HEK293 (cell line): ENCODE data around the gene ACADL.

Experiments
- CTCF ChIA-PET: fragments of 350-600 bp; formaldehyde crosslinking; extraction: SDS; loops from one replicate; lab custom pipeline; 2021; ENCODE audit warnings: antibody characterized with exemption; lab: Yijun Ruan, JAX
- POLR2A ChIA-PET: fragments of 300-600 bp; formaldehyde crosslinking; extraction: SDS; loops from one replicate; lab custom pipeline; 2020; ENCODE audit warnings: antibody characterized with exemption, inconsistent platforms; lab: Yijun Ruan, JAX
- H3K27ac ChIP-seq: fragments of 200-500 bp; sonication (Bioruptor generic); 2 replicates; pipeline ENCODE4 v1.5.1; 2014; ENCODE audit warnings: low read depth, low read length, control low read depth, inconsistent platforms; ENCODE audit errors: extremely low read depth
- H3K36me3 ChIP-seq, 2 experiments: fragments of 200-500 bp in 1 of 2; sonication (Bioruptor generic) in 1 of 2; 1 replicate in 1 of 2; 2 replicates in 1 of 2; pipeline ENCODE4 v1.5.1; 2014 to 2017; ENCODE audit warnings: inconsistent platforms in 2 of 2, low read length in 2 of 2; ENCODE audit not compliant: control insufficient read depth in 2 of 2, insufficient read depth in 1 of 2
- H3K4me1 ChIP-seq: fragments of 200-500 bp; sonication (Bioruptor generic); 2 replicates; pipeline ENCODE4 v1.5.1; 2014; ENCODE audit warnings: mild to moderate bottlenecking, low read length, inconsistent platforms; ENCODE audit not compliant: control insufficient read depth, insufficient read depth
- H3K4me3 ChIP-seq: 2 replicates; pipeline ENCODE4 v1.5.1; 2011; ENCODE audit warnings: low read depth, mild to moderate bottlenecking, control low read depth, low read length, moderate library complexity
- H3K9me3 ChIP-seq: fragments of 200-500 bp; sonication (Bioruptor generic); 2 replicates; pipeline ENCODE4 v1.5.1; 2014; ENCODE audit warnings: low read depth, low read length, inconsistent platforms; ENCODE audit not compliant: control insufficient read depth, insufficient read depth
- INSM2 ChIP-seq: fragments of 450-650 bp; formaldehyde crosslinking; IDR thresholded peaks from 2 replicates; pipeline ENCODE4 v1.5.1; 2016; ENCODE audit warnings: missing biosample characterization, missing genetic modification characterization
- PRDM2 ChIP-seq: fragments of 450-650 bp; formaldehyde crosslinking; IDR thresholded peaks from 2 replicates; pipeline ENCODE4 v1.5.1; 2016; ENCODE audit warnings: missing biosample characterization, missing genetic modification characterization, borderline replicate concordance
- PRDM6 ChIP-seq: fragments of 450-650 bp; formaldehyde crosslinking; IDR thresholded peaks from 2 replicates; pipeline ENCODE4 v1.5.1; 2017; ENCODE audit warnings: missing biosample characterization, missing genetic modification characterization
- ZNF274 ChIP-seq, 2 experiments: fragments of 200-500 bp in 1 of 2; fragments of 450-650 bp in 1 of 2; sonication (Bioruptor generic) in 1 of 2; formaldehyde crosslinking in 1 of 2; IDR thresholded peaks; 2 replicates each; pipeline versions ENCODE4 v1.5.1 to v1.6.1; 2014 to 2016; ENCODE audit warnings: borderline replicate concordance in 1 of 2, inconsistent platforms in 1 of 2, low read length in 1 of 2, missing biosample characterization in 1 of 2, missing genetic modification characterization in 1 of 2
- ZNF416 ChIP-seq: fragments of 450-650 bp; formaldehyde crosslinking; IDR thresholded peaks from 2 replicates; pipeline ENCODE4 v1.5.1; 2016; ENCODE audit warnings: missing biosample characterization, missing genetic modification characterization
- ZNF426 ChIP-seq: fragments of 450-650 bp; formaldehyde crosslinking; IDR thresholded peaks from 2 replicates; pipeline ENCODE4 v1.5.1; 2017; ENCODE audit warnings: missing biosample characterization, missing genetic modification characterization, mild to moderate bottlenecking, inconsistent platforms, moderate library complexity
- ZNF629 ChIP-seq: fragments of 450-650 bp; formaldehyde crosslinking; IDR thresholded peaks from 2 replicates; pipeline ENCODE4 v1.5.1; 2017; ENCODE audit warnings: missing biosample characterization, missing genetic modification characterization
- ZNF639 ChIP-seq: fragments of 450-650 bp; formaldehyde crosslinking; IDR thresholded peaks from 2 replicates; pipeline ENCODE4 v1.5.1; 2016; ENCODE audit warnings: missing biosample characterization, missing genetic modification characterization
- ZNF658 ChIP-seq: fragments of 450-650 bp; formaldehyde crosslinking; IDR thresholded peaks from 2 replicates; pipeline ENCODE4; 2016; ENCODE audit warnings: missing biosample characterization, missing genetic modification characterization
- ZNF664 ChIP-seq: fragments of 450-650 bp; formaldehyde crosslinking; IDR thresholded peaks from 2 replicates; pipeline ENCODE4 v1.5.1; 2016; ENCODE audit warnings: missing biosample characterization, missing genetic modification characterization
- ZNF704 ChIP-seq: fragments of 450-650 bp; formaldehyde crosslinking; IDR thresholded peaks from 2 replicates; pipeline ENCODE4 v1.5.1; 2016; ENCODE audit warnings: missing biosample characterization, missing genetic modification characterization
- ZNF791 ChIP-seq: fragments of 450-650 bp; formaldehyde crosslinking; IDR thresholded peaks from 2 replicates; pipeline ENCODE4 v1.5.1; 2016; ENCODE audit warnings: missing biosample characterization, missing genetic modification characterization
- ZSCAN30 ChIP-seq: fragments of 450-650 bp; IDR thresholded peaks from 2 replicates; pipeline ENCODE4 v1.5.1; 2018; ENCODE audit warnings: missing biosample characterization, mild to moderate bottlenecking, missing genetic modification characterization, moderate library complexity

ACADL gene

GRCh38 chr2:210169516-210170195, 55.6 kb downstream of the ACADL start:
- TF ChIP-seq ZNF664 (tag by site-specific recombination) (no peak), PRDM6 (peak; percentile 55)
- Histone ChIP-seq H3K27ac (peak overlapping the region; percentile 96), H3K4me3 (peak overlapping the region; percentile 51), H3K4me1 (peaks cover 21% of the 10 kb centered on the region; the same call in 1 of the 2 replicates), H3K36me3 (no peaks in the 10 kb centered on the region), H3K9me3 (no peaks in the 10 kb centered on the region)
- CTCF ChIA-PET, result no interaction called here
- POLR2A ChIA-PET, result no interaction called here

- Histone ChIP-seq H3K27ac (no peak overlapping the region), H3K36me3 (no peaks in the 10 kb centered on the region), H3K9me3 (no peaks in the 10 kb centered on the region), H3K4me1 (peaks cover 21% of the 10 kb centered on the region; the same call in 1 of the 2 replicates), H3K4me3 (no peak overlapping the region)
- ChIA-PET CTCF (interaction anchor here (1.0 kb wide), 1 partner anchor 29 kb away, joined by 3 read pairs; no protein-coding TSS in a partner anchor), POLR2A (no interaction called here)
- TF ChIP-seq PRDM6 (peak; percentile 95), INSM2 (tag by site-specific recombination) (peak; percentile 60; the same call in 1 of the 2 replicates), ZNF791 (tag by site-specific recombination) (no peak)
These were observed 58.0 kb downstream of the ACADL start for GRCh38 chr2:210167227-210167626.

GRCh38 chr2:210162466-210163124, 62.7 kb downstream of the ACADL start:
- Histone ChIP-seq H3K4me3 (no peak overlapping the region), H3K9me3 (no peaks in the 10 kb centered on the region), H3K27ac (no peak overlapping the region), H3K4me1 (peaks cover 13% of the 10 kb centered on the region; the same call in 1 of the 2 replicates), H3K36me3 (no peaks in the 10 kb centered on the region)
- CTCF ChIA-PET, result no interaction called here
- POLR2A ChIA-PET, result interaction anchor here (1.4 kb wide), 1 partner anchor 8 kb away, joined by 3 read pairs; the partner anchor contains the start of gene KANSL1L
- TF ChIP-seq ZNF274 (IDR thresholded peaks at IDR 0.05; ENCODE audit: low read length) (no peak), ZNF274 (tag by site-specific recombination; IDR thresholded peaks at IDR 0.05; ENCODE audit: borderline replicate concordance) (no peak), ZNF629 (tag by site-specific recombination) (no peak), ZNF426 (no peak), PRDM2 (tag by site-specific recombination) (no peak), ZNF658 (tag by site-specific recombination) (no peak), ZNF416 (tag by site-specific recombination) (no peak), ZSCAN30 (tag by site-specific recombination) (no peak), ZNF639 (tag by site-specific recombination) (no peak), ZNF704 (tag by site-specific recombination) (no peak)
